PC-3 (cell line): ENCODE data around the gene UBE2F.

Experiments used
- CTCF ChIP-seq: fragments of 300-600 bp; sonication (generic); conservative IDR thresholded peaks from 2 replicates; pipeline ENCODE4 v1.5.1; 2017; ENCODE audit warnings: antibody characterized with exemption, low read depth, mild to moderate bottlenecking, low read length
- EZH2 ChIP-seq: fragments of 300-600 bp; sonication (generic); IDR thresholded peaks from one replicate; pipeline ENCODE4 v1.6.1; 2017; ENCODE audit warnings: antibody characterized with exemption, mild to moderate bottlenecking, low read length; ENCODE audit not compliant: unreplicated experiment
- EZH2phosphoT487 ChIP-seq: fragments of 300-600 bp; sonication (generic); IDR thresholded peaks from 2 replicates; pipeline ENCODE4 v1.6.1; 2018; ENCODE audit warnings: mild to moderate bottlenecking, antibody characterized with exemption, low read length, borderline replicate concordance

- TF ChIP-seq CTCF (no peak), EZH2phosphoT487 (no peak), EZH2 (no peak)
Observed at GRCh38 chr2:238061315-238062202, 94.7 kb downstream of the UBE2F start.
